Pulmonary artery endothelial cell (primary cell): Measurements from ENCODE around the gene SLC22A7. TPM values are rescaled to one million over a fixed set of nuclear protein-coding genes. Genes with fewer than 3 reads are reported as not detected.

Experiments
- DNase-seq: peaks from one replicate; pipeline ENCODE4 v3.0.0-alpha.2; 2011; ENCODE audit warnings: low read depth, low spot score
- total RNA-seq: library from RNA; depleted of rRNA; stranded (reverse); fragments of >200 nt; gene quantifications from 2 replicates; pipeline ENCODE4 v1.2.3, GENCODE V29; 2014

Gene SLC22A7
- total RNA-seq, 1 donor from 2014 or later, result not detected

- no peak for DNase-seq
Measured at GRCh38 chr6:43282636-43283513, 15.2 kb upstream of the SLC22A7 start.

- no peak for DNase-seq
Measured at GRCh38 chr6:43283514-43283901, 14.6 kb upstream of the SLC22A7 start.

GRCh38 chr6:43283905-43284304 lies 14.2 kb upstream of the SLC22A7 start:
- DNase-seq, result no peak

GRCh38 chr6:43284991-43285781 lies 12.9 kb upstream of the SLC22A7 start:
- DNase-seq, result no peak

- DNase-seq, result no peak
Measured at GRCh38 chr6:43285832-43286231, 12.2 kb upstream of the SLC22A7 start.

DNA sequence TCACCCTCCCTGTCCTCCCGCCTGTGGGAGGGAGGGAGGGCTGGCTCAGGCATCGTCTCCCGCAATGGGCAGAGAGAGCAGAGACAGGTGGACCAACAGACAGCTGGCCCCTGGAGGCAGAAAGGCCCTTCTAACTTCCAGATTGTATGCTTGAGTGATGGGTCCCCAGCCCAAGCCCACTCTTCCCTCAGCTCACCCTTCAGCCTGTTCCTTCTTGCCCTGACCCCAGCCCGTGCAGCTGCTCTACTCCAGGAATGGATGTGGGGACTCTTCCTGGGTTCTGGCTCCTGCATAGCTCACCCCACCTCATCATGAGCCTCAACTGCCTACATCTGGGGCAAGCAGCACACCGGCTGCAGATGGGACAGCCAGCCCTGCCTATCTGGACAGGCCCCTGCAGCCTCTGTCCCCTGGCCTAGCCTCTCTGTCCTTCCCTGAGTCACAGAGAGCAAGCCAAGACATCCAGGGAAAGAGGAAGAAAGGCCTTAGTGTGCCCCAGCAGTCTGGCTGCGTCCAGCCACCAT lies 11.5 kb upstream of the SLC22A7 start:
- DNase-seq, result no peak

GRCh38 chr6:43286980-43287716 lies 10.9 kb upstream of the SLC22A7 start:
- DNase-seq, result no peak

DNA sequence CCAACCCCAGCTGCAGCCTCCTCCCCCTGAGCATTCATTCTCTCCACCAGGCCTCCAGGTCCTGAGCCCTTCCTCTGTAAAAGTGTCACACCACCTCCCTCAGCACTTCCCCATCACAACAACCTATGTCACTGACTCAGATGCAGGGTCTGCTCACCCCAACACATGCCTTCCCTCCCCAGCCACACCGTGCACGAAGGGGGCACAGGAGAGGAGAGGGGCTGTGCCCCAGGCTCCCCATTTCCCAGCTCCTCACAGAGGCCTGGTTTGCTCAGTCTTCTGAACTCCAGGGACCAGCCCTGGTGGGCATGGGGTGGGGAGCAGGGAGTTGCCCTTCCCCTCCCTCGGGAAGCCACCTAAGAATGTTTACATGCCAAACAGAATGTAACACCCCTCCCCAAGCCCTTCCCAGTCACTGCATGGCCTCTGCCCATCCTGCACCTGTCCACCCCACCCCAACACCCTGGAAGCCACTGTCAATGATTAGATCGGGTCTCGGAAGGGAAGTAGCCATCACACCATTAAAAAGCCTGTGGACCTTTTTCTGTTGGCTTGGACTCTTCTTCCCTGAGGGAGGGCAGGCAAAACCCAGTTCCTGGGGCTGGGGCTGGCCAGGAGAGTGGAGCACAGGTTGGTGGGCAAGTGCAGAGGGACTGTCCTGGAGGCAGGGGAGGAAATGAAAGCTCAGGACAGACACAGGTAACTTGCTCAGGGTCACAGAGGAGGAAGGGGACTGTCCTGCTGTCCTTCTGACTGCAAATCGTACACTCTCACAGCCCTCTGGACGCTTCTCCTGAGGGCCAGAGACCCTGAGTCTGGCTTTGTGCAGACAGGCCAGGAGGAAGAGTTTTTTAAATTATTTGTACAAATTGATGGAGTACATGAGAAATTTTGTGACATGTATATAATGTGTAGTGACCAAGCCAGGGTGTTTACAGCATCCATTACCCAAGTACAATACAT lies 10.1 kb upstream of the SLC22A7 start:
- DNase-seq, result no peak

- DNase-seq, result no peak
Measured at GRCh38 chr6:43290339-43290904, 7.6 kb upstream of the SLC22A7 start.

DNA sequence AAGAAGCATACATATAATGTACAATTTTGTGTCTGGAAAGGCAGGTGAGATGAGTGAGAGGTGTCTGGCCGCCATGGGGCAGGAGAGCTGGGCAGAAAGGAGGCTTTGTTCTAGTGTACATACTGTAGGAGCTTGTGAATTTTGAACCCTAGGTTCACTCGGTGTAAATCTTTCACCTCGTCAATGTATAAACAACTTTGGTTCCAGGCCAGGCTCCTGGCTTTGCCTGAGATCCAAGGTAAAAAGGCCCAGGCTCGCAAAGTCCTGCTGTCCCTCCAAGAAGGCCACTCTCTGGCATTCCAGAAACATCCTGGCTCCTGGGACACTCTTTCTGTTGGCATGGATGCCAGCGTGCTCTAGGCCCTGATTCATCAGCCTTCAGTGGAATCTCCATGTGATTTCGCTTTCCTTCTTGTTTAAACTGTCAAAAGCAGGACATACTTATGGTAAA lies 7.1 kb upstream of the SLC22A7 start:
- DNase-seq, result no peak

DNA sequence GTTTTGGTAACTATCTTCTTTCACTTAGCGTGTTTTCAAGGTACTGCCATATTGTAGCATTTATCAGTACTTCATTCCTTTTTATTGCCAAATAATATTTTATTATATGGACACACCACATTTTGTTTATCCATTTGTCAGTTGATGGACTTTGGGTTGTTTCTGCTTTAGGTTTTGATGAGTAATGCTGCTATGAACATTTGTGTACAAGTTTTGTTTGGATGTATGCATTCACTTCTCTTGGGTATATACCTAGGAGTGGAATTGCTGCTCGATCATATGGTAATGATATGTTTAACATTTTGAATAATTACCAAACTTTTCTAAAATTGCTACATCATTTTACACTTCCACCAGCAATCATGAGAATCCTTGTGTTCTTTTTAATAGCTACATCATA lies 6.4 kb upstream of the SLC22A7 start:
- no peak for DNase-seq

DNA sequence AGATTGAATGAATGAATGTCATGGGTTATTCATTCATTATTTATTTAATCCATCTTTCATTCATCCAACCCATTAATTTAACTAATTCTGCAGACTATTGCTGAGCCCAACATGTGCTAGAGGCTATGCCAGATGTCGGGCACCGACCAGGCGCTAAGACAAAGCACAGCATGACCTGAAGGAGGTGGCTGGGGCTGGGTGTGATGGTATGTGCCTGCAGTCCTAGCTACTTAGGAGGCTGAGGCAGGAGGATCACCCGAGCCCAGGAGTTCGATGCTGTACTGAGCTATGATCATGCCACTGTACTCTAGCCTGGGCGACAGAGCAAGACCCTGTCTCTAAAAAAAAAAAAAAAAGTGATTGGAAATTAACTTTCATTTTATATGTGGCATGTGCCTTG lies 5.7 kb upstream of the SLC22A7 start:
- no peak for DNase-seq

GRCh38 chr6:43292763-43293318 lies 5.2 kb upstream of the SLC22A7 start:
- no peak for DNase-seq

DNA sequence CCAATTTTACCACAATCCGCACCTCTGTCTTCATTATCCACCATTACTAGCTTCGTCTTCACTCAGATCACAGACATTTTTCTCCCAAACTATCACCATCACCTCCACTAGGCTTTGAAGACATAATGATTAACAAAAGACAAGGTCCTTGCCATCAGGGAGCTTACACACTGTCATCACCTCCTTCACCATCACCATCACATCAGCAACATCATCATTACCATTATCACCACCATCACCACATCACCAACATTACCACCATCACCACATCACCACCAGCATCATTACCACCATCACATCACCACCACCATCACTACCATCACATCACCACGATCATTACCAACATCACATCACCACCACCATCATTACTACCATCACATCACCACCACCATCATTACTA lies 4.4 kb upstream of the SLC22A7 start:
- no peak for DNase-seq

- DNase-seq, result no peak
Measured at GRCh38 chr6:43294536-43294935, 3.5 kb upstream of the SLC22A7 start.

- DNase-seq, result no peak
Measured at GRCh38 chr6:43295456-43295855, 2.6 kb upstream of the SLC22A7 start.

DNA sequence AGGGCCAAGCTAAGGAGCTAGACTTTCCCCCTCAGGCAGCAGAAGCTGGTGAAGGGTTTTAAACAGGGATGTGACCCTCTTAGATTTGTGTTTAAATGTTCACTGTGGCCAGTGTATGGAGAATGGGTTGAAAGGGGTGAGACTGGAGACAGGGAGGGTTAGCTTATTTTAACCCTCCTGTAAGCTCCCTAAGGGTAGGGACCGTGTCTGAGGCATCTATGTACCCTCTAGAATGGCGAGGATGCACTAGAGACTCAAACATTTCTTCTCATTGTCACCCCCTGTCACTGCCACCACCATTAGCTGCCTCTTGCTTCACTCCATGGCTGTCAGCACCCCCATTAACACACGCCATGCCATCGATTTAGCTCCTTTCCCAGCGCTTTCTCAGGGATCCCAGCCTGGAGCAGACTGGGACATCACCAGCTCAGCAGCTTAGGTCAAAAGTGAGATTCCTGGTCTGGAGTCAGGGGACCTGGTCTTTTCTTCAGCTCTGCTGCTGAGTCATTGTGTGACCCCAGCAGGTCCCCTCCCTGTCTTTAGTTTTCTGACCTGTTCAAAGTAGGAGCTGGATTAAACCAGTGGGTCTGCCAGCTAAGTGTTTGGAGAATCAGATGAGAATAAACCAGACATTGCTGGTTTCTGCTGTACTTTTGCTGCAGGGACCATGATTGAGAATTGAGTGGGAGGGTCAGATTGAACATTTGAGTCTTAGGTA lies 1.1 kb upstream of the SLC22A7 start:
- DNase-seq, result no peak

DNA sequence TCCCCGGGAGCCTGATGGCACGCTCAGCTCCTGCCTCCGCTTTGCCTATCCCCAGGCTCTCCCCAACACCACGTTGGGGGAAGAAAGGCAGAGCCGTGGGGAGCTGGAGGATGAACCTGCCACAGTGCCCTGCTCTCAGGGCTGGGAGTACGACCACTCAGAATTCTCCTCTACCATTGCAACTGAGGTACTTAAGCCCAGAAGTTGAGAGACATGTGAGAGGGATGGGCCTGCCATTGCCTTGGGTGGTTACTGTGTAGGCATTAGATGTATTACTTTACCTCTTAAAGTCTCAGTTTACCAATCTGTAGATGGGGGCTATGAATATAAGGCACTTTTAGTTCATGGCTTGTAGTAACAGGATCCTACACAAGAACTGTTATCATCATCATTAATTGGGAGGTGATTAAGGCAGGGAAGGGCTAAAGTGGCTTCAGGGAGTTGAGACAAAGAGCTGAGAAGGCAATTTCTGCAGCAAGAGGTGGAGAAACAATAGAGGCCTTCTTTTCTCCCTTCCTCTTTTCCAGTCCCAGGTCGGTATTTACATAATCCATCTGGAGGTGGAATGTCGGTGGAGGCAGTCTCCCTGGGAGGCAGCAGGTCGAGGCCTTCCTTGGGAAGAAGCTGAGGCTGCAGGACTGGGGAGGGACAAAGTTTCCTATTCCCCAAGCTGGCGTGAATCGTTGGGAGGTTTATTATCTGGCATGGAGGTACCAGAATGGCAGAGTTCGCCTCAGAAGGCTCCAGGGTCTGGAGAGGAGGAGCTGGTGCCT lies 691 bp downstream of the SLC22A7 start:
- DNase-seq, result no peak
